Esophagus squamous epithelium (tissue), 5 donors: ENCODE measurements around the gene ACIN1. TPM values are rescaled to one million over a fixed set of nuclear protein-coding genes. Genes with fewer than 3 reads are reported as not detected.

ENCODE experiments used
- DNase-seq: peaks from one replicate; lab custom pipeline; 2025; lab: John Stamatoyannopoulos, UW
- H3K27ac ChIP-seq, 4 donors: fragments of 200-600 bp; sonication (generic); one replicate each; pipeline ENCODE4 v1.5.1; 2016 to 2019; ENCODE audit warnings: mild to moderate bottlenecking in 1 of 4
- H3K27me3 ChIP-seq, 4 donors: fragments of 200-600 bp; sonication (generic); 1 replicate in 3 of 4; 2 replicates in 1 of 4; pipeline versions ENCODE4 v1.5.1 to v1.6.0; 2017 to 2021; ENCODE audit warnings: antibody characterized with exemption in 1 of 4
- H3K36me3 ChIP-seq, 3 donors: fragments of 200-600 bp; sonication (generic); one replicate each; pipeline ENCODE4 v1.5.1; 2016 to 2019
- H3K4me1 ChIP-seq, 3 donors: fragments of 200-600 bp; sonication (generic); one replicate each; pipeline ENCODE4 v1.5.1; 2017 to 2019
- H3K4me3 ChIP-seq, 4 donors: fragments of 200-600 bp; sonication (generic); 1 replicate in 3 of 4; 2 replicates in 1 of 4; pipeline ENCODE4 v1.5.1; 2016 to 2019; ENCODE audit warnings: mild to moderate bottlenecking in 2 of 4, moderate library complexity in 1 of 4
- H3K9me3 ChIP-seq, 3 donors: fragments of 200-600 bp; sonication (generic); one replicate each; pipeline ENCODE4 v1.5.1; 2016 to 2019
- POLR2A ChIP-seq, 4 donors: fragments of 450-650 bp; IDR thresholded peaks; one replicate each; pipeline ENCODE4 v1.6.1; 2017; ENCODE audit warnings: antibody characterized with exemption in 4 of 4, mild to moderate bottlenecking in 4 of 4, moderate library complexity in 3 of 4
- WGBS, 2 donors: methylation state at CpG; one replicate each; pipeline ENCODE4 v1.1.5; 2018; 5-methylcytosine and 5-hydroxymethylcytosine counted together
- intact Hi-C: fragments of 100-400 bp; cut with DNase I; formaldehyde crosslinking; loops from one replicate; pipeline ENCODE4 v1.15.0; 2022
- total RNA-seq, 4 donors: library from RNA; depleted of rRNA; stranded (reverse); fragments of >200 nt; gene quantifications; one replicate each; pipeline ENCODE4 v1.1.0, GENCODE V29; 2016
- TF ChIP-seq, protein P1 (sequence below), 6 experiments: fragments of 450-650 bp in 4 of 6; fragments of 200-600 bp in 2 of 6; sonication (generic) in 2 of 6; IDR thresholded peaks; one replicate each; pipeline ENCODE4 v1.5.1; 2016 to 2019; ENCODE audit warnings: antibody characterized with exemption in 6 of 6, mild to moderate bottlenecking in 4 of 6, moderate library complexity in 4 of 6
- donor health status: DM: yes; HTN: yes; CAD: no.

ACIN1 gene
- total RNA-seq, 4 donors from 2014 or later = 51.4 to 107 (median 83.0) TPM

DNA sequence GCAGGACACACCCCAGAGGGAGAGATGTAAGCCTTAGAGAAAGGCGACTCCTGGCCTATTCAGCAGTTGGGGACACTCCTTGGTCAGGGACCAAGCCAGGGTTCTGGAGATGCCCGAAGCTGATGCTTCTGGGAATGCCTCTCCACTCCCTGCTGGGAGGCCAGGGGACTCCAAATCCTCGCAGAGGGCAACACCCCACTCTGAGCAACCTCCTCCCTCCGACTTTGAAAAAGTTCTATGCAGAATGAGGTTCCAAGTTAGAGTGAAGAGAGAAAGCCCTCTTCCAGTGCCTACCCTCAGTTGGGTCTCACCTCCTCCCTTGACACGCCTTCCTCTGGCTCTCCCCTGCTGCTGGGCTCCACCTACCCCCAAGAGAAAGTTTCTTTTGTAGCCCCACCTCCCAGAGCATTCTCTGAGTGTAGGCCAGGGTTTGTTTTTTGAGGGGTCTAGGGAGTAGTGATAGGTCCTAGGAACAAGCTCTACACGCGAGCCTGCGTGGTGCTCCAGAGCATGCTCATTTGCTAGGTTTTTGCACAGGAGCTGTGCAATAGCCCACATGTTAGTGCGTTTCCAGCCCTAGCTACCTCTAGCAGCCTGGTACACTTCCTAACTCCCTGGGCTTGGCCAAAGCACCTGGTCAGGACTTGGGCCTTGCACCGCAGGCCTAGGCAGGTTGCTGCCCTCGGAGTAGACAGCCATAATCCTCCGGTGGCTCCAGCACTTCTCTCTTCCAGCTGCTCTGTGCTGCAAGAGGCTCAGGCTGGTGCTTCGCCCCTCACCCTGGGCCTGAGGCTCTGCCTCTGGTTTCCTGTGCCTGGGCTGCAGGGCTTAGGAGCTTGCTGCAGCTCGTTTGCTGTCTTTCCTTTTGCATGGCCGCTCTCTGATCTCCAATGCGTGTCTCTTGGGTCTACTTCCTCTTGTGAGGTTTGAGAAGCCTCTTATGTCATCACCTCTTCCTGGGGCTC, 24.7 kb upstream of the ACIN1 start:
- DNase-seq = no peak
- no peak for TF ChIP-seq POLR2A (IDR thresholded peaks at IDR 0.05)
- TF ChIP-seq, protein P1, sequence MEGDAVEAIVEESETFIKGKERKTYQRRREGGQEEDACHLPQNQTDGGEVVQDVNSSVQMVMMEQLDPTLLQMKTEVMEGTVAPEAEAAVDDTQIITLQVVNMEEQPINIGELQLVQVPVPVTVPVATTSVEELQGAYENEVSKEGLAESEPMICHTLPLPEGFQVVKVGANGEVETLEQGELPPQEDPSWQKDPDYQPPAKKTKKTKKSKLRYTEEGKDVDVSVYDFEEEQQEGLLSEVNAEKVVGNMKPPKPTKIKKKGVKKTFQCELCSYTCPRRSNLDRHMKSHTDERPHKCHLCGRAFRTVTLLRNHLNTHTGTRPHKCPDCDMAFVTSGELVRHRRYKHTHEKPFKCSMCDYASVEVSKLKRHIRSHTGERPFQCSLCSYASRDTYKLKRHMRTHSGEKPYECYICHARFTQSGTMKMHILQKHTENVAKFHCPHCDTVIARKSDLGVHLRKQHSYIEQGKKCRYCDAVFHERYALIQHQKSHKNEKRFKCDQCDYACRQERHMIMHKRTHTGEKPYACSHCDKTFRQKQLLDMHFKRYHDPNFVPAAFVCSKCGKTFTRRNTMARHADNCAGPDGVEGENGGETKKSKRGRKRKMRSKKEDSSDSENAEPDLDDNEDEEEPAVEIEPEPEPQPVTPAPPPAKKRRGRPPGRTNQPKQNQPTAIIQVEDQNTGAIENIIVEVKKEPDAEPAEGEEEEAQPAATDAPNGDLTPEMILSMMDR (IDR thresholded peaks at IDR 0.05) = no peak
- Histone ChIP-seq H3K27me3 (peaks cover 0 to 10% (median 0%) of the 10 kb centered on the region in 4 donors), H3K27ac (peak overlapping the region in 1 of 4 donors; percentile 34), H3K36me3 (no peaks in the 10 kb centered on the region), H3K9me3 (no peaks in the 10 kb centered on the region), H3K4me1 (peaks cover 0 to 40% (median 19%) of the 10 kb centered on the region in 3 donors), H3K4me3 (no peak overlapping the region)
- intact Hi-C loops = loop anchor here (2.0 kb wide), 1 partner anchor 67 kb away; no protein-coding TSS in a partner anchor
- WGBS, 2 donors = 48 to 72% methylated on average over 11 to 13 of the region's 16 CpGs

DNA sequence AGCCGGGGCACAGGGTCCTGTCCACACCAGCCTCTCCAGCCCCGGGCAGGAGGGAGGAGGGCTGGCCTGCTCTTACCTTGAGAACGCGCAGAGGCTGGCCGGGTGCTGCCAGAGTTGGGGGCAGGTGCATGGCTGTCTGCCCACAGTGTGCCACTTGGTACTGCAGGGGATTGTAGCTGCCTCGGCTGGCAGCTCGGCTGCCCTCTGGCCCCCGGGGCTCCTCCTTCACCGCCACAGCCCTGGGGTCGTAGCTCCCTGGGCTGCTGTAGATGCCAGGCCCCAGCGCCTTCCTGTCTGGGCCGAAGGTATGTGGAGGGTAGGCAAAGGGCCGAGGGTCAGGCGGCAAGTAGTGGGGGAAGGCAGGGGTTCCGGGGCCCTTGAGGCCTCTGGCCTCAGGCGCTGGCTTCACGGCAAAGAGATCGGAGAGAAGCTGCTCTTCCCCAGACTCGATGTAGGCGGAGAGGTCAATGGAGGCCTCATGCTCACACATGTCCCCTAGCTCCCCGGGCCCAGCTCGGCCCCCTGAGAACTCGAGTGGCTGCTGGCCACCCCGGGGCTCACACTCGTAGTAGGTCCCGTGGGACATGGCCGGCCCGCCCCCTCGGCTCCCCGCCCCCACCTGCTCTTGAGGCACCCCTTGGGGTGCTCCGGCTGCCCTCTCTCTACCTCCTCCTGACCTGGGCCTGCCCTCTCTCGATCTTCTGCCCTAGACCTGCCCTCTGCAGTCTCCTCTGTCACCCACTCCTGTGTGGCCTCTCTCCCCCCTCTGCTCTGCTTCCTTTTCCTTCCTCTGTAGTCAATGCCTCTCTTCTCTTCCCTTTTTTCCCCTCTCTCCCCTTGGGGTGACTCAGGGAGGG, 23.8 kb upstream of the ACIN1 start, which contains the start of gene CEBPE:
CEBPE (minus strand) TSS at position 750 of the 857 bp plus-strand sequence; CDS start at position 586, 164 bp downstream.
- H3K27ac ChIP-seq = peak within 1 kb of the TSS in 1 of 4 donors; percentile 34
- H3K4me1 ChIP-seq = peaks cover 0 to 37% (median 16%) of the 10 kb centered on the region in 3 donors

DNA sequence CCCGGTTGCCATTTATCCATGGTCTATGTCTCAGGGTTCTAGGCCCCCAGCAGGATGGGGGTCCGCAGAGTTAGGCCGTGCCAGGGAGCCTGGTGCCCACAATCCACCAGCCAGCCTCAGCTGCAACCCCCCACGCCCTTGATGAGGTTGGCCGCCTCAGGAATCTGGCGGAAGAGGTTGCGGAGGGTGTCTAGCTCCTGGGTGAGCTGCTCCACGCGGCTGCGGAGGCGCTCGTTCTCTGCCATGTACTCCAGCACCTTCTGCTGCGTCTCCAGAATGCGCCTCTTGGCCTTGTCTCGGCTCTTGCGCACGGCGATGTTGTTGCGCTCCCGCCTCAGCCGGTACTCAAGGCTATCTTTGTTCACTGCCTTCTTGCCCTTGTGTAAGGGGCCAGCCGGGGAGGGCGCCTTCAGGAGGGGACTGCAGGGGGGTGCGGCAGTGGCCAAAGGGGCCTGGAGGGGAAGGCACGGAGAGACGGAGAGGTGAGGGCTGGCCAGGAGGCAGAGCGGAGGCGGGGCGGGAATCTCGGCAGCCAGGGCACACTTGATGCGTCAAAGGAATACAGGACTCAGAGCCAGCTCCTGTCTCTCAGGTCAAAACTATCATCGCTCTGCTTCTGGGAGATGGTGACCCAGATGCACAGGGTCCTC, 22.6 kb upstream of the ACIN1 start:
- 91 to 100% methylated on average over 1 to 5 of the region's 32 CpGs for WGBS, 2 donors
- H3K9me3 ChIP-seq = no peaks in the 10 kb centered on the region
- peaks cover 0 to 32% (median 8%) of the 10 kb centered on the region in 3 donors for H3K4me1 ChIP-seq
- H3K27ac ChIP-seq = no peak overlapping the region
- H3K27me3 ChIP-seq = peaks cover 0 to 31% (median 0%) of the 10 kb centered on the region in 4 donors
- no peak for DNase-seq
- no peak overlapping the region for H3K4me3 ChIP-seq
- TF ChIP-seq POLR2A (IDR thresholded peaks at IDR 0.05) = no peak
- TF ChIP-seq, protein P1 (IDR thresholded peaks at IDR 0.05) = no peak
- H3K36me3 ChIP-seq = no peaks in the 10 kb centered on the region
- intact Hi-C loops = no loop called here

More for the DNA sequence above, 23.8 kb upstream of the ACIN1 start, which contains the start of gene CEBPE:
- 70 to 89% methylated on average over 9 to 14 of the region's 32 CpGs for WGBS, 2 donors
- intact Hi-C loops = no loop called here
- no peak for DNase-seq
- TF ChIP-seq, protein P1 (IDR thresholded peaks at IDR 0.05) = no peak
- TF ChIP-seq POLR2A (IDR thresholded peaks at IDR 0.05) = no peak
- H3K9me3 ChIP-seq = no peaks in the 10 kb centered on the region
- H3K4me3 ChIP-seq = no peak within 1 kb of the TSS
- no peaks in the 10 kb centered on the region for H3K36me3 ChIP-seq
- H3K27me3 ChIP-seq = peaks cover 0 to 19% (median 0%) of the 10 kb centered on the region in 4 donors

DNA sequence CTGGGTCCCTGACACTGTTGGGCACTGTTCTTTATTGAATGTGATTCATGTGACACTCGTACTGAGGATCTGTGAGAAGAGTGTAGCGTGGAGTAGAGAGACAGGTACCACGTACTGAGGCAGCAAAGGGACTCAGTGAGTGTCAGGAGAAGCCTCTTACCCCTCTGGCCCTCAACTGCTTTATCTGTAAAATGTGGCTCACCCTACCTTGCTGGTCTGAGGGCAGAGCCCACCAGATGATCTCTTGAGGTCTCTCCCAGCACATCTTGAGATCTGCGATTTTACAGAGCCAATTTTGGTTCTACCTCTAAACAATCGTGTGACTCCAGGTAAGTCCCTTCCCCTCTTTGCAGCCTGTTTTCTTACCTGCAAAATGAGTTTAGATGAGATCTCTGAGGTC, 21.0 kb upstream of the ACIN1 start:
- peaks cover 0 to 23% (median under 1%) of the 10 kb centered on the region in 3 donors for H3K4me1 ChIP-seq
- no peak for DNase-seq
- intact Hi-C loops = no loop called here
- H3K4me3 ChIP-seq = no peak overlapping the region
- H3K27ac ChIP-seq = no peak overlapping the region
- TF ChIP-seq, protein P1 (IDR thresholded peaks at IDR 0.05) = no peak
- no peak for TF ChIP-seq POLR2A (IDR thresholded peaks at IDR 0.05)
- WGBS, 2 donors = 71 to 87% methylated on average over 5 of the region's 5 CpGs
- H3K36me3 ChIP-seq = no peaks in the 10 kb centered on the region
- peaks cover 0 to 47% (median 0%) of the 10 kb centered on the region in 4 donors for H3K27me3 ChIP-seq
- H3K9me3 ChIP-seq = no peaks in the 10 kb centered on the region
